Smooth muscle cell (in vitro differentiated cells): ENCODE data around the gene LYRM9. TPM values are rescaled to one million over a fixed set of nuclear protein-coding genes. Genes with fewer than 3 reads are reported as not detected.

Experiments used
- DNase-seq: peaks from one replicate; lab custom pipeline; 2025; ENCODE audit not compliant: unreplicated experiment; lab: John Stamatoyannopoulos, UW
- H2AFZ ChIP-seq: fragments of 200-600 bp; sonication (generic); 2 replicates; pipeline ENCODE4 v1.6.0; 2016; ENCODE audit warnings: antibody characterized with exemption, low read depth, mild to moderate bottlenecking
- H3F3A ChIP-seq: fragments of 200-600 bp; sonication (generic); 2 replicates; pipeline ENCODE4 v1.6.0; 2017; ENCODE audit warnings: antibody characterized with exemption, low read depth
- H3K27ac ChIP-seq: fragments of 200-600 bp; sonication (generic); 2 replicates; pipeline ENCODE4 v1.5.1; 2016; ENCODE audit warnings: low read depth, mild to moderate bottlenecking
- H3K27me3 ChIP-seq: fragments of 200-600 bp; sonication (generic); 2 replicates; pipeline ENCODE4 v1.6.1; 2016; ENCODE audit warnings: low read depth, mild to moderate bottlenecking
- H3K36me3 ChIP-seq: fragments of 200-600 bp; sonication (generic); 2 replicates; pipeline ENCODE4 v1.5.1; 2016; ENCODE audit warnings: low read depth
- H3K4me1 ChIP-seq: fragments of 200-600 bp; sonication (generic); 2 replicates; pipeline ENCODE4 v1.5.1; 2016; ENCODE audit warnings: low read depth
- H3K4me2 ChIP-seq: fragments of 200-600 bp; sonication (generic); 2 replicates; pipeline ENCODE4 v1.6.0; 2016; ENCODE audit warnings: mild to moderate bottlenecking
- H3K4me3 ChIP-seq: fragments of 200-600 bp; sonication (generic); 2 replicates; pipeline ENCODE4 v1.5.1; 2016; ENCODE audit warnings: mild to moderate bottlenecking
- H3K79me2 ChIP-seq: fragments of 200-600 bp; sonication (generic); 2 replicates; pipeline ENCODE4 v1.6.0; 2016; ENCODE audit warnings: low read depth, mild to moderate bottlenecking
- H3K9ac ChIP-seq: fragments of 200-600 bp; sonication (generic); 2 replicates; pipeline ENCODE4 v1.6.0; 2016; ENCODE audit warnings: low read depth
- H3K9me3 ChIP-seq: fragments of 200-600 bp; sonication (generic); replicated peaks from 2 replicates; pipeline ENCODE4 v1.5.1; 2016; ENCODE audit warnings: low read depth
- H4K20me1 ChIP-seq: fragments of 200-600 bp; sonication (generic); 2 replicates; pipeline ENCODE4 v1.6.0; 2016; ENCODE audit warnings: low read depth
- WGBS: methylation state at CpG from one replicate; pipeline ENCODE4 v1.1.7; 2016; ENCODE audit warnings: low lambda C conversion rate; 5-methylcytosine and 5-hydroxymethylcytosine counted together
- polyA plus RNA-seq: library from polyadenylated mRNA; unstranded; fragments of >200 nt; fragmentation: Nextera tagmentation; extraction: Ambion mirVana; gene quantifications from 2 replicates; pipeline ENCODE4 v1.2.1, GENCODE V29; 2016
- total RNA-seq: library from RNA; depleted of rRNA; stranded (reverse); fragments of >200 nt; gene quantifications from 2 replicates; pipeline ENCODE4 v1.2.3, GENCODE V29; 2014
- TF ChIP-seq, protein P1 (sequence below): fragments of 200-600 bp; sonication (generic); IDR thresholded peaks from 2 replicates; pipeline ENCODE4 v1.5.1; 2017; ENCODE audit warnings: borderline replicate concordance, mild to moderate bottlenecking, antibody characterized with exemption; ENCODE audit not compliant: insufficient read depth, poor library complexity, severe bottlenecking

LYRM9 gene
- total RNA-seq = 10.6 and 15.0 TPM in 2 replicates
- polyA plus RNA-seq = 11.4 and 12.9 TPM in 2 replicates

DNA sequence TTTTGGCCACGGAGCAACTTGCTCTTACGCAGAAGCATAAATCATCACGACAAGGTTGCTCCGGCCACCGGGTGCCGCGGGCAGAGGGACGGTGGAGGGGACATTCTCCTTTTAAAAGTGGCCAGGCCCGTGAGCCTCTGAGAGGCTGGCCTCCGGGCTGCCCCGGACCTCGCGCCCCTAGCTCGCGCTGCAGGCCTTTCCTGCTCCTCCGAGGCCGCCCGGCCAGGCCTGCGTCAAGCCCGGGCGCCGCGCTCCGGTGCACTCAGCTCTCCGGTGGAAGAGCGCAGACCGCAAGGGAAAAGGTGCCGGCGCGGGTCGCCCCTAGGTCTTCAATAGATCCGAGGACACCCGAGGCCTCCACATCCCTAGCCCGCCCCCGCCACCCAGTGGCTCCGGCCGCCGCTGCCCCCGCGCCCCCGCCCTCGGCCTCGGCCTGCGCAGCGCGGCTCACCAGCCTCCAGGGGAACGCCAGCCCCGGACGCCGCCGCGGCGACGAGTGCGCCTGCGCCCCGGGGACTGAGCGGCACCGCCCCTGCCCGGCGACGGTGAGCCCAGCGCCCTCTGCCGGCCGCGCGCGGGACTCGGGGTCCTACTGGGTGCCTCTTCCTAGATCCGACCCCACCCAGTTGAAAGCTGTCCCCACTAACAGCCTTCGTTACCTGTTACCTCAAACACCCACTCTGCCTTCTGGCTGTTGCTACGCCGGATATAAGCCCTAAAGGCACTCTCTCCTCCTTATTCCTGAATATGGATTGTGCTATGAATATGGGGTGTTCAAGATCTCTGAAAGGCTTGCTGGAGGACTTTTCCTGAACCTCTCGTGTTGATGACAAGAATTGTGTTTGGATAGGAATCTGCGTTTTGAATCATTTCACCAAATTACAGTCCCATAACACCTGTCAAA, at the start of gene LYRM9:
LYRM9 (minus strand) TSS at position 500 of the 904 bp plus-strand sequence. CDS start 10,671 bp downstream, outside the sequence.
- peaks cover 10% of the 10 kb centered on the region for H3K4me1 ChIP-seq
- H2AFZ ChIP-seq = peak within 1 kb of the TSS; percentile 99
- TF ChIP-seq, protein P1, sequence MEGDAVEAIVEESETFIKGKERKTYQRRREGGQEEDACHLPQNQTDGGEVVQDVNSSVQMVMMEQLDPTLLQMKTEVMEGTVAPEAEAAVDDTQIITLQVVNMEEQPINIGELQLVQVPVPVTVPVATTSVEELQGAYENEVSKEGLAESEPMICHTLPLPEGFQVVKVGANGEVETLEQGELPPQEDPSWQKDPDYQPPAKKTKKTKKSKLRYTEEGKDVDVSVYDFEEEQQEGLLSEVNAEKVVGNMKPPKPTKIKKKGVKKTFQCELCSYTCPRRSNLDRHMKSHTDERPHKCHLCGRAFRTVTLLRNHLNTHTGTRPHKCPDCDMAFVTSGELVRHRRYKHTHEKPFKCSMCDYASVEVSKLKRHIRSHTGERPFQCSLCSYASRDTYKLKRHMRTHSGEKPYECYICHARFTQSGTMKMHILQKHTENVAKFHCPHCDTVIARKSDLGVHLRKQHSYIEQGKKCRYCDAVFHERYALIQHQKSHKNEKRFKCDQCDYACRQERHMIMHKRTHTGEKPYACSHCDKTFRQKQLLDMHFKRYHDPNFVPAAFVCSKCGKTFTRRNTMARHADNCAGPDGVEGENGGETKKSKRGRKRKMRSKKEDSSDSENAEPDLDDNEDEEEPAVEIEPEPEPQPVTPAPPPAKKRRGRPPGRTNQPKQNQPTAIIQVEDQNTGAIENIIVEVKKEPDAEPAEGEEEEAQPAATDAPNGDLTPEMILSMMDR = peak; percentile 95
- H3K27me3 ChIP-seq = no peaks in the 10 kb centered on the region
- H3K9ac ChIP-seq = peak within 1 kb of the TSS; percentile 70
- 5% methylated on average over 63 of the region's 75 CpGs for WGBS
- H3K36me3 ChIP-seq = no peaks in the 10 kb centered on the region
- H3F3A ChIP-seq = no peaks in the 10 kb centered on the region
- no peaks in the 10 kb centered on the region for H4K20me1 ChIP-seq
- H3K4me2 ChIP-seq = peak within 1 kb of the TSS; percentile 99
- DNase-seq = peak; percentile 82
- no peaks in the 10 kb centered on the region for H3K9me3 ChIP-seq
- H3K79me2 ChIP-seq = no peaks in the 10 kb centered on the region
- peak within 1 kb of the TSS; percentile 82 for H3K4me3 ChIP-seq
- H3K27ac ChIP-seq = no peak within 1 kb of the TSS

DNA sequence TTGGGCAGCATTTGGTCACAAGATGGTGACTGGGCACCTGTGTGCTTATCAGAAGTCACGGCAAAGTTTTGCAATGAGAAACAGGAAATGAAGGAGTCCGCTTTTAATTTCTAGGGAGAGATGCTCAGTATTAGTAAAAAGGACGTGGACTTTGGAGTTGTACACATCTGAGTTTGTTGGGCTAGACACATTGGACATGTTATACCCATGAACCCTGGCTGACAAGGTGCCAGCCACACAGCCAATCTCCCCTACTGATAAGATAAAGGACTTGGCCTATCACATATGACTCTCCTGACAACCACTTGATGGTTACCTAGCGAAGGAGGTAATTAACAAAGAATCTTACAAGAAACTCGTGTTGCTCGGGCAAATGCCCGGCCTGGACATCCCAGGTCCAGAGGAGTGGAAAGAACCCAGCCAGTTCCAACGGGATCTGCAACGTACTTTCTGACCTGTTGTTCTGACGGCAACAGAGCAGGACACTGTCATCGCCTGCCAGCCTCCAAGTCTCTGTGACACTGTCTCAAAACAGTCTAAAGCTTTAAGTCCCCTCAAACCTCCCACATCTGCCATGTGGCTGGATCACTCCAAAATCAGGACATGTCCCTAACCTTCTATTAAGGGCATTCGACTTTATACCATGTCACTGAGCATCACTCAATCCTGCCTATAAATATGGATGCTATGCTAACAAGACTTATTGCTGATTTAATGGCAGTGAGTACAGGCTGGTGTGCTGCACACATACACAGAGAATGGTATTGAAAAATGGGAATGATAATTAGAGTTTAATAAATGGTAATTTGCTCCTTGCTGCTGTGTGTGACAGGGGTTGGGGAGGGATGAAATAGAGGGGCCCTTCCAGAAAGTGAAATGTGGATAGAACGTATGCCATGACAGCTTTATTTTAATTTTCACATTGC, 47.6 kb upstream of the LYRM9 start:
- Histone ChIP-seq H3F3A (no peaks in the 10 kb centered on the region), H2AFZ (no peak overlapping the region), H3K4me2 (no peak overlapping the region), H3K4me3 (no peak overlapping the region), H3K79me2 (no peaks in the 10 kb centered on the region), H3K27ac (no peak overlapping the region), H3K27me3 (no peaks in the 10 kb centered on the region), H3K4me1 (no peaks in the 10 kb centered on the region), H4K20me1 (no peaks in the 10 kb centered on the region), H3K9ac (no peak overlapping the region), H3K36me3 (no peaks in the 10 kb centered on the region), H3K9me3 (no peaks in the 10 kb centered on the region)
- TF ChIP-seq, protein P1 = no peak
- DNase-seq = no peak
- 82% methylated on average over 13 of the region's 13 CpGs for WGBS

DNA sequence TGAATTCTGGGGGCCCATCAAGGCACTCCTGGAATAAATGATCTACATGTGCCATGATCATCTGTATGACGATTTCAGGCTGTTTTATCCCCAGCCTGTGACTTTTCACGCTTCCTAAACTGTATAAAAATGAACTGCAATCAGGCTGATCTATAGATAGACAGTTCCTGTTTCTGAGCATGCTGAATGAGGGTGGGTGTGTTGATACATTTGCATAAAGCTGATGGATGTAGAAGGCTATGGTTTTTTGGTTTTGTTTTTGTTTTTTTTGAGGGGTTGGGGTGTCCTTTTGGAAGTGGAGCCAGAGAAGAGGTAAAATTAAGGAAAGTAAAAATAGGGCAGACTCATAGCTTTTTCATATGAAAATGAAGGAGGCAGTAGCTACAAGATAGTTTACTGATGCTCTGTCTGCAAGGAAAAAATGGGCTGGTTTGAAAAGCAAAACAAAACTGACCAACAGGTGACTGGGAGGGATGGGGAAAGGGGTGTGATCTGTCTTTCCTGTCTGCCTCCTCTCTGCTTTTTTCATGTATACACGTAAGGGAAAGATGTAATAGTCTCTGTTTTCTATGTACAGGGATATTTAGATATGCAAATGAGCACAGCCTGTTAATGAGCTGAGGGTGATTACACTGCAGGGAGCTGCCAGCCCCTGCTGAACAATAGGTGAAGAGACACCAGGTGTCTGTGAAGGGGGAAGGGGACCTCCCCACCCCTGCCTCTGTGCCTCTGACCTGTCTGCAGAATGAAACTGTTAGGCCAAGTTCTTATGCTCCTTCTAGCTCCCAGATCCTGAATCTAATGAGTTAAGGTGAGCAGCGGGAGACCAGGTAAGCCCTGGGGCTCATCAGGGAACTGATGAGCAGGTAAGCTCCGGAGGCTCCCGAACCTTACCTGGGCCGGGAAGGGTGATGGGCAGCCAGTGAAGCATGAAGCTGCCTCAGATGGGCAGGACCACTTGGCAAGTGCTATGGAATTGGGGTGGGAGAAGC, 46.6 kb upstream of the LYRM9 start:
- H3K4me1 ChIP-seq = no peaks in the 10 kb centered on the region
- H3K27ac ChIP-seq = no peak overlapping the region

More for the DNA sequence above, 46.6 kb upstream of the LYRM9 start:
- no peaks in the 10 kb centered on the region for H3K36me3 ChIP-seq
- 73% methylated on average over 7 of the region's 7 CpGs for WGBS
- no peak overlapping the region for H3K4me2 ChIP-seq
- no peak overlapping the region for H3K9ac ChIP-seq
- no peak for DNase-seq
- no peaks in the 10 kb centered on the region for H3K27me3 ChIP-seq
- no peaks in the 10 kb centered on the region for H3K9me3 ChIP-seq
- H2AFZ ChIP-seq = no peak overlapping the region
- H3K4me3 ChIP-seq = no peak overlapping the region
- TF ChIP-seq, protein P1 = no peak
- no peaks in the 10 kb centered on the region for H3F3A ChIP-seq
- no peaks in the 10 kb centered on the region for H4K20me1 ChIP-seq
- H3K79me2 ChIP-seq = no peaks in the 10 kb centered on the region
